ENCODE measurements around the gene MASP1.

GRCh38 chr3:187262360-187262759, 29.2 kb downstream of the MASP1 start:
- TF ChIP-seq CTCF (conservative IDR thresholded peaks at IDR 0.05) (no peak), ZFX (IDR thresholded peaks at IDR 0.05) (no peak)

All from C4-2B (cell line).